NB4 (cell line): Measurements from ENCODE around the gene HOMER2.

Experiments used
- DNase-seq: peaks from one replicate; pipeline ENCODE4 v3.0.0; 2010; ENCODE audit warnings: low read depth
- H3K4me3 ChIP-seq: one replicate; pipeline ENCODE4 v1.5.1; 2011; ENCODE audit warnings: mild to moderate bottlenecking, low read depth, low read length, moderate library complexity
- CTCF ChIP-seq: IDR thresholded peaks from one replicate; pipeline ENCODE4 v1.5.1; 2012; ENCODE audit warnings: low read depth, low read length
- MAX ChIP-seq: IDR thresholded peaks from 2 replicates; pipeline ENCODE4 v1.6.1; 2011; ENCODE audit warnings: low read depth, low read length
- MYC ChIP-seq: IDR thresholded peaks from 2 replicates; pipeline ENCODE4 v1.6.1; 2011; ENCODE audit warnings: low read depth, low read length
- POLR2A ChIP-seq: IDR thresholded peaks from 2 replicates; pipeline ENCODE4 v1.6.1; 2011; ENCODE audit warnings: mild to moderate bottlenecking; ENCODE audit not compliant: insufficient read length; ENCODE audit errors: extremely low read depth

Gene HOMER2

GRCh38 chr15:82978438-82978837 lies 25.9 kb upstream of the HOMER2 start:
- no peak for DNase-seq
- H3K4me3 ChIP-seq: no peak overlapping the region
- TF ChIP-seq CTCF (no peak), POLR2A (no peak), MAX (no peak), MYC (no peak)

GRCh38 chr15:82977076-82977475 lies 24.6 kb upstream of the HOMER2 start:
- no peak overlapping the region for H3K4me3 ChIP-seq
- DNase-seq: no peak
- TF ChIP-seq MAX (no peak), POLR2A (no peak), CTCF (no peak), MYC (no peak)

GRCh38 chr15:82972990-82973389 lies 20.5 kb upstream of the HOMER2 start:
- TF ChIP-seq POLR2A: no peak
- no peak for TF ChIP-seq CTCF
- TF ChIP-seq MYC: no peak
- TF ChIP-seq MAX: no peak

GRCh38 chr15:82971218-82971984 lies 18.9 kb upstream of the HOMER2 start:
- H3K4me3 ChIP-seq: no peak overlapping the region
- DNase-seq: no peak
- no peak for TF ChIP-seq CTCF
- no peak for TF ChIP-seq MAX
- no peak for TF ChIP-seq MYC
- TF ChIP-seq POLR2A: no peak

More at GRCh38 chr15:82972990-82973389, 20.5 kb upstream of the HOMER2 start:
- no peak overlapping the region for H3K4me3 ChIP-seq
- no peak for DNase-seq

GRCh38 chr15:82970696-82971095 lies 18.2 kb upstream of the HOMER2 start:
- DNase-seq: no peak
- TF ChIP-seq MAX: no peak
- no peak overlapping the region for H3K4me3 ChIP-seq

GRCh38 chr15:82970078-82970686 lies 17.7 kb upstream of the HOMER2 start:
- TF ChIP-seq MAX (no peak), POLR2A (no peak), MYC (no peak), CTCF (no peak)
- H3K4me3 ChIP-seq: no peak overlapping the region
- DNase-seq: no peak
